HG02938 (cell line): ENCODE results near the gene JAML.

Experiments
- ATAC-seq: cut with Tn5 transposase; IDR thresholded peaks from one replicate; pipeline ENCODE4 v1.9.1; 2021; ENCODE audit warnings: mild to moderate bottlenecking, moderate library complexity; ENCODE audit not compliant: unreplicated experiment

JAML gene

GRCh38 chr11:118217575-118217974, 7.2 kb downstream of the JAML start:
- no peak for ATAC-seq

GRCh38 chr11:118216621-118217481, 8.0 kb downstream of the JAML start:
- ATAC-seq = no peak

GRCh38 chr11:118215765-118216164, 9.0 kb downstream of the JAML start:
- no peak for ATAC-seq

GRCh38 chr11:118215262-118215661, 9.5 kb downstream of the JAML start:
- ATAC-seq = no peak

- ATAC-seq = no peak
Observed at GRCh38 chr11:118214210-118214914, 10.4 kb downstream of the JAML start.

- no peak for ATAC-seq
Observed at GRCh38 chr11:118213781-118214180, 11.0 kb downstream of the JAML start.

- ATAC-seq = no peak
Observed at GRCh38 chr11:118213201-118213600, 11.6 kb downstream of the JAML start.

GRCh38 chr11:118212781-118213191, 12.0 kb downstream of the JAML start:
- no peak for ATAC-seq

- ATAC-seq = no peak
Observed at GRCh38 chr11:118212131-118212725, 12.6 kb downstream of the JAML start.

- no peak for ATAC-seq
Observed at GRCh38 chr11:118211006-118211405, 13.8 kb downstream of the JAML start.

GRCh38 chr11:118210323-118210722, 14.5 kb downstream of the JAML start:
- ATAC-seq = no peak

GRCh38 chr11:118209033-118209432, 15.8 kb downstream of the JAML start:
- ATAC-seq = no peak

GRCh38 chr11:118207079-118207478, 17.7 kb downstream of the JAML start:
- no peak for ATAC-seq

GRCh38 chr11:118206391-118207031, 18.3 kb downstream of the JAML start:
- no peak for ATAC-seq

- ATAC-seq = no peak
Observed at GRCh38 chr11:118205606-118206378, 19.0 kb downstream of the JAML start.

- peak; percentile 43 for ATAC-seq
Observed at GRCh38 chr11:118202599-118203422, 22.0 kb downstream of the JAML start.

- no peak for ATAC-seq
Observed at GRCh38 chr11:118201966-118202365, 22.8 kb downstream of the JAML start.

GRCh38 chr11:118200901-118201680, 23.7 kb downstream of the JAML start:
- no peak for ATAC-seq

GRCh38 chr11:118200497-118200896, 24.3 kb downstream of the JAML start:
- ATAC-seq = no peak
